ENCODE data around the gene VPS45.

The VPS45 gene

GRCh38 chr1:150068109-150068435, 496 bp downstream of the VPS45 start:
- Histone ChIP-seq H3K4me1 (ENCODE audit: control insufficient read depth, insufficient read depth, low read length) (peaks cover 6% of the 10 kb centered on the region), H3K36me3 (ENCODE audit: control insufficient read depth in 2 of 2, insufficient read depth in 1 of 2, low read length in 2 of 2) (peaks cover 15 to 32% of the 10 kb centered on the region in 2 experiments), H3K9me3 (ENCODE audit: control insufficient read depth, insufficient read depth, low read depth, low read length) (no peaks in the 10 kb centered on the region), H3K4me3 (ENCODE audit: low read depth, low read length) (peak overlapping the region; percentile 76), H3K27ac (ENCODE audit: extremely low read depth, low read depth, low read length) (peak overlapping the region; percentile 46)
- TF ChIP-seq ZNF571 (tag by site-specific recombination; IDR thresholded peaks at IDR 0.05) (no peak), ZNF37A (tag by site-specific recombination; IDR thresholded peaks at IDR 0.05) (no peak), ZNF518A (tag by site-specific recombination; conservative IDR thresholded peaks at IDR 0.05; ENCODE audit: low read depth) (no peak), SETDB1 (IDR thresholded peaks at IDR 0.05; ENCODE audit: insufficient read length, low read length) (no peak), ZXDB (tag by site-specific recombination; IDR thresholded peaks at IDR 0.05) (no peak), PRDM6 (tag by site-specific recombination; IDR thresholded peaks at IDR 0.05) (no peak), HOXD13 (CRISPR knock-in tag; IDR thresholded peaks at IDR 0.05; ENCODE audit: borderline replicate concordance) (no peak), ZNF114 (tag by site-specific recombination; IDR thresholded peaks at IDR 0.05) (no peak), ZNF280C (tag by site-specific recombination; IDR thresholded peaks at IDR 0.05) (no peak), SP2 (tag by site-specific recombination; IDR thresholded peaks at IDR 0.05) (no peak), ZNF701 (tag by site-specific recombination; IDR thresholded peaks at IDR 0.05) (no peak), ZNF16 (tag by site-specific recombination; IDR thresholded peaks at IDR 0.05; ENCODE audit: low read depth) (no peak), ZEB2 (tag by site-specific recombination; IDR thresholded peaks at IDR 0.05) (no peak), OSR2 (tag by site-specific recombination; IDR thresholded peaks at IDR 0.05) (no peak), GFI1B (tag by site-specific recombination; IDR thresholded peaks at IDR 0.05) (no peak), ZNF366 (tag by site-specific recombination; conservative IDR thresholded peaks at IDR 0.05) (no peak), ZNF768 (tag by site-specific recombination; IDR thresholded peaks at IDR 0.05) (no peak)
- ChIA-PET CTCF (interaction anchor here (0.5 to 1.8 kb wide), 7 partner anchors 14 to 119 kb away, joined by 3 to 13 read pairs (median 8); no protein-coding TSS in a partner anchor), POLR2A (interaction anchor here (0.6 to 3.5 kb wide), 3 partner anchors 58 to 181 kb away, joined by 3 to 15 read pairs (median 9); partner anchors contain the start of gene OTUD7B)

- Histone ChIP-seq H3K4me3 (ENCODE audit: low read depth, low read length) (no peak overlapping the region), H3K27ac (ENCODE audit: extremely low read depth, low read depth, low read length) (no peak overlapping the region), H3K4me1 (ENCODE audit: control insufficient read depth, insufficient read depth, low read length) (peaks cover 6% of the 10 kb centered on the region), H3K36me3 (ENCODE audit: control insufficient read depth in 2 of 2, insufficient read depth in 1 of 2, low read length in 2 of 2) (peaks cover 27 to 46% of the 10 kb centered on the region in 2 experiments), H3K9me3 (ENCODE audit: control insufficient read depth, insufficient read depth, low read depth, low read length) (no peaks in the 10 kb centered on the region)
- ChIA-PET POLR2A (interaction anchor here (0.6 kb wide), 2 partner anchors 13 to 164 kb away, joined by 3 to 4 read pairs; no protein-coding TSS in a partner anchor), CTCF (interaction anchor here (0.6 kb wide), 2 partner anchors 87 to 103 kb away, joined by 3 to 4 read pairs; no protein-coding TSS in a partner anchor)
- TF ChIP-seq ZNF623 (tag by site-specific recombination; IDR thresholded peaks at IDR 0.05), result peak; percentile 39
- no peak for TF ChIP-seq SP2 (tag by site-specific recombination; IDR thresholded peaks at IDR 0.05)
Observed at GRCh38 chr1:150069923-150070322, 2.3 kb downstream of the VPS45 start.
